Mucosa of rectum (tissue), 2 donors: ENCODE data around the gene RIN3.
A peak's percentile ranks its signal among the peaks of the same experiment; 100 is the strongest.
"Not testable (repeated sequence)": the region's sequence is repeated elsewhere in the genome, so short reads cannot be mapped to it uniquely, and the experiment has no call there.

Source experiments
- H3K27ac ChIP-seq, 2 donors: one replicate each; pipeline ENCODE4 v1.7.0; 2013; ENCODE audit warnings: inconsistent platforms in 2 of 2, low read depth in 2 of 2, low read length in 2 of 2
- H3K27me3 ChIP-seq, 2 donors: one replicate each; pipeline ENCODE4 v1.7.0; 2013; ENCODE audit warnings: low read length in 2 of 2; ENCODE audit not compliant: control insufficient read depth in 2 of 2, insufficient read depth in 2 of 2
- H3K36me3 ChIP-seq, 2 donors: one replicate each; pipeline ENCODE4 v1.7.0; 2013; ENCODE audit warnings: low read length in 2 of 2; ENCODE audit not compliant: control insufficient read depth in 2 of 2, insufficient read depth in 2 of 2
- H3K4me1 ChIP-seq, 2 donors: one replicate each; pipeline ENCODE4 v1.7.0; 2013; ENCODE audit warnings: low read length in 2 of 2, mild to moderate bottlenecking in 1 of 2; ENCODE audit not compliant: control insufficient read depth in 2 of 2, insufficient read depth in 2 of 2
- H3K4me3 ChIP-seq, 2 donors: one replicate each; pipeline ENCODE4 v1.7.0; 2013; ENCODE audit warnings: low read length in 2 of 2
- H3K9ac ChIP-seq, 2 donors: one replicate each; pipeline ENCODE4 v1.7.0; 2013; ENCODE audit warnings: low read length in 2 of 2, low read depth in 1 of 2, mild to moderate bottlenecking in 1 of 2
- H3K9me3 ChIP-seq, 2 donors: one replicate each; pipeline ENCODE4 v1.7.0; 2013; ENCODE audit warnings: low read length in 2 of 2; ENCODE audit not compliant: control insufficient read depth in 2 of 2
- donor health status: healthy.
- donor health status: Normal muscosa, but diverticular disease.

The RIN3 gene

DNA sequence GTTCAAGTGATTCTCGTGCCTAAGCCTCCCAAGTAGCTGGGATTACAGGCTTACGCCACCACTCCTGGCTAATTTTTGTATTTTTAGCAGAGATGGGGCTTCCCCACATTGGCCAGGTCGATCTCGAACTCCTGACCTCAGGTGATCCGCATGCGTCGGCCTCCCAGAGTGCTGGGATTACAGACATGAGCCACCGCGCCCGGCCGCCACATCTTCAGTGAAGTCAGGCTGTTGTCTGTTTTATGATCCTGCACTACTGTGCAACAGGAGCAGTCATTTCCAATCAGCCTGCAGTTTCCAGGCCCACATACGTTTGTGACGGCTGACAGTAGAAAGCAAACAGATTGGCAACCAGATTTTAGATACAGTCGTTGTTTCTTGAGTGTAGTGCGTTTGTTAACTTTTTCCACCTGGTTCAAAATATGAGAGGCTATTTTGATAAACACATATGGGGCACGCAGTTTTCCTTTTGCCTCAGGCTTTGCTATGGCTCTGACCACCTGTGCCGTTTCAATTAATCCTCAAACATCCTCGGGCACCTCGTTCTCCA, 160.1 kb downstream of the RIN3 start:
- peaks cover 23 to 24% of the 10 kb centered on the region in 2 donors for H3K36me3 ChIP-seq
- no peaks in the 10 kb centered on the region for H3K4me1 ChIP-seq
- H3K4me3 ChIP-seq: no peak overlapping the region
- no peaks in the 10 kb centered on the region for H3K27me3 ChIP-seq
- no peaks in the 10 kb centered on the region for H3K9me3 ChIP-seq
- H3K27ac ChIP-seq: no peak overlapping the region
- H3K9ac ChIP-seq: no peak overlapping the region

DNA sequence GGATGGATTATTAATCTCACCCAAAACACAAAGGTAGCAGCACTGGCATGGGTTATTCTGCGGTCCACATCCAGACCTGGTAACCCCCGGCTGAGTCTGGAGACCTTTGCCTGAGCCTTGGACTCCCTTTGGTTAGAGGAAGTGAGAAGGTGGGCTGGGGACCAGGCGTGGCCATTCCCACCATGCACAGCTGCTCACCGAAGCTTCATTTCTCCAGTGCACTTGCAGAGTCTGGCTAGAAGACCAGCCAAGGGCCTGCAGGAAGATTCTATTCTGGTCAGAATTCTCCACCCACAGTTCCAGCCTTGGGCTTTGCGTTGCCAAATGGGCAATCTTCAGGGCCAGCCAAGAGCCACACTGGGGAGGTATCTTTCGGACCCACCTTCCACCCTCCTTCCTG, 161.8 kb downstream of the RIN3 start:
- Histone ChIP-seq H3K27ac (peak overlapping the region in 1 of 2 donors; percentile 48), H3K9ac (no peak overlapping the region)

DNA sequence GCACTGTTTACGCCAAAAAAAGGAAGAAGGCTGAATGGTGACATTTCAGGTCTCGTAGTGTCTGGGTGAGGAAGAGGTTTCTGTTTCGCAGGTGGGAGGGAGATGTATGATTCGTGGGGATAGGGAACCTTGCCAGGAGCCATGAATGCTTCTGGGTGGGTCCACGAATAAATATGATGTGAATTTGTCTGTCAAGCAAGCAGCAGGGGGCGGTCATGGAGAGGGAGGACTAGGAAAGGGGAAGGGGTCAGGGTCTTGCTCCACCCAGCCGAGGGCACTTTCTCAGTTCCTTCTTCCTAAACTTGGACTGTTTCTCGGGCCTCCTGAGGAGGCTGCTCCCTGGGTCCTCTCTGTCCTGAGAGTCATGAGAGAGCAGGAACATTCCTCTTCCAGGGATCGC, 162.4 kb downstream of the RIN3 start:
- Histone ChIP-seq H3K4me3 (peak overlapping the region in 1 of 2 donors; percentile 15), H3K27me3 (no peaks in the 10 kb centered on the region), H3K9ac (no peak overlapping the region), H3K9me3 (no peaks in the 10 kb centered on the region), H3K4me1 (no peaks in the 10 kb centered on the region), H3K36me3 (peaks cover 29 to 34% of the 10 kb centered on the region in 2 donors), H3K27ac (peak overlapping the region in 1 of 2 donors; percentile 48)

More for the DNA sequence above, 161.8 kb downstream of the RIN3 start:
- peaks cover 29 to 34% of the 10 kb centered on the region in 2 donors for H3K36me3 ChIP-seq
- H3K9me3 ChIP-seq: no peaks in the 10 kb centered on the region
- H3K4me3 ChIP-seq: no peak overlapping the region
- H3K4me1 ChIP-seq: no peaks in the 10 kb centered on the region
- no peaks in the 10 kb centered on the region for H3K27me3 ChIP-seq

DNA sequence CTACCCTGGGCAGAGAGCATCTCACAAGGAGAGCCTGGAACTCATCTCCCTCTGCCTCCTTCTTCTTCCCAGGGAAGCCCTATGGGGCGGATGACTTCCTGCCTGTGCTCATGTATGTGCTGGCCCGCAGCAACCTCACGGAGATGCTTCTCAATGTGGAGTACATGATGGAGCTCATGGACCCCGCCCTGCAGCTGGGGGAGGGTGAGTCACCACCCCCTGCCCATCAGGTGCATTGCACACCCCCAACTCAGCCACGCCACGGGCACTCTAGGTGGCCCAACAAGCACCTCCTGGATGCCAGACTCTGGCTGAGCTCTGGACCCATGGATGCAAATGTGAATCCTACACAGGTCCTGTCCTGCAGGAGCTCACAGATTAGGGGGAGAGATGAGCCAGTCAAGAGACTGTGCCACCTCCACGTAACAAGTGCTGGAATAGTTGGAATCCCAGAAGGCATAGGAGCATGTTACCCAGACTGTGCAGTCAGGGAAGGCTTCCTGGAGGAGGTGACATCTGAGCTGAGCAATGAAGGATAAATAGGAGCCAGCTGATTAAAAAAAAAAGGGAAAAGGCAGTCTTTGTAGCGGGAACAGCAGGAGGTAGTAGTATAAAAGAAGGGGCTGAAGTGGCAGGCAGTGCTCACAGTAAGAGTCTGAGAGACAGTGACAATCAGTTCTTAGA, 163.0 kb downstream of the RIN3 start:
- Histone ChIP-seq H3K4me3 (no peak overlapping the region), H3K9me3 (no peaks in the 10 kb centered on the region), H3K4me1 (peaks cover 0 to 5% of the 10 kb centered on the region in 2 donors), H3K27me3 (no peaks in the 10 kb centered on the region), H3K9ac (no peak overlapping the region), H3K36me3 (peaks cover 29 to 34% of the 10 kb centered on the region in 2 donors), H3K27ac (no peak overlapping the region)

DNA sequence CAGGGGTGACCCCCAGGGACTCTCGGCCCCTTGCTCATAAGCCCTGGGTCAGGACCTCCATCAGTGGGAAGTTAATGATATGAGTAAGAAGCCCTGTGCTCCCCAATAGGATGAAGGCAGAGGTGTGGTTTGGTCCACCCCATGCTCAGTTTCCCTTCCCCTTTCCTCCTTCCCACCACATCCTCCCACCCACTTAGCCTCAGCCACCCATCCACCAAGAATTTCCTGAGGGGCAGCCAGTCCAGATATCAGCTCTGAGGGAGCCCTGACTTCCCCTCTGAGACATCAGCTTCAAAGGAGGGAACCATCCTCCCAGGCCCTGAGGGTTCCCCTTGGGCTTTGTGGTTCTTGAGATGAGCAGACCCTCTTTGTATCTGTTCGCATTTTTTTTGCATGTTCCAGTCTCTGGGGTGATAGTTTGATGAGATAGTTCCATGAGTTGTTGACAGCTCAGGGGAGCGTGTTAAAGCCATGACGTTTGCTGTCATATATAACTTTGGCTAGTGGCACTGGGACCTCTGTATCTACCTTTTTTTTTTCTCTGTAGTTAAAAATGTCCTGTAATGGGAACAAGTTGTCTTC, 163.6 kb downstream of the RIN3 start:
- Histone ChIP-seq H3K9me3 (no peaks in the 10 kb centered on the region), H3K9ac (no peak overlapping the region), H3K4me3 (no peak overlapping the region), H3K4me1 (peaks cover 0 to 5% of the 10 kb centered on the region in 2 donors), H3K27ac (no peak overlapping the region), H3K36me3 (peaks cover 31 to 34% of the 10 kb centered on the region in 2 donors), H3K27me3 (no peaks in the 10 kb centered on the region)

DNA sequence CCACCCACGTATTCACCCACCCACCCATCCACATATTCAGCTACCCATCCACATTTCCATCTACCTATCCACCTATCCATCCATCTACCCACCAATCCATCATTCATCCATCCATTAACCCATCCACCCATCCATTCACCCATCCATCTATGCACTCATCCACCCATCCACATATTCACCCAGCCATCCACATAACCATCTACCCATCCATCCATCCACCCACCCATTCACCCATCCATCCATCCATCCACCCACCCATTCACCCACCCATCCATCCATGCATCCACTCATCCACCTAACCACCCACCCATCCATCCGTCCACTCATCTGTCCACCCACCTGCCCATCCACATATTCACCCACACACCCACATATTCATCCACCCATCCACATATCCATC, 164.4 kb downstream of the RIN3 start:
- no peaks in the 10 kb centered on the region for H3K9me3 ChIP-seq
- no peak overlapping the region for H3K27ac ChIP-seq
- H3K4me3 ChIP-seq: no peak overlapping the region
- peaks cover 34 to 36% of the 10 kb centered on the region in 2 donors for H3K36me3 ChIP-seq
- peaks cover 0 to 5% of the 10 kb centered on the region in 2 donors for H3K4me1 ChIP-seq
- no peak overlapping the region for H3K9ac ChIP-seq
- H3K27me3 ChIP-seq: no peaks in the 10 kb centered on the region

DNA sequence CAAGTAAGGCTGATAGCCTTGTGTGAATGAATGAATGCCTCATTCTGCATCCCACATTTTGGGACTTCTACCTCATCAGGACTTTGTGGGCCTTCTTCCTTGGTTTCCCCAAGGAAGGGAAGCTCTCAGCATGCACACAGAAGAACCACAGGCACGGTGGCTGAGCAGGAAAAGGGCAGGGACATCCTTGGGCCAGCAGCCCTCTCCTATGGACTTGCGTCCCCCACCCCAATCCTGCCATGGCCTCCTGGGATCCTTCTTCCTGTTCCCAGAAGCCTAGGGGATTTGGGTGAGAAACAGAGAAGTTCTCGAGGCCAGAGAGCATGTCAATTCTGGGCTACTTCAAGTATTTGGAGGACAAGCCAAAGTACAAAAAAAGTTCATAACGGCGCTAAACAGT, 165.2 kb downstream of the RIN3 start:
- peaks cover 34 to 37% of the 10 kb centered on the region in 2 donors for H3K36me3 ChIP-seq
- H3K27ac ChIP-seq: no peak overlapping the region
- no peak overlapping the region for H3K9ac ChIP-seq
- peaks cover 0 to 5% of the 10 kb centered on the region in 2 donors for H3K4me1 ChIP-seq
- H3K4me3 ChIP-seq: no peak overlapping the region
- no peaks in the 10 kb centered on the region for H3K9me3 ChIP-seq
- no peaks in the 10 kb centered on the region for H3K27me3 ChIP-seq

DNA sequence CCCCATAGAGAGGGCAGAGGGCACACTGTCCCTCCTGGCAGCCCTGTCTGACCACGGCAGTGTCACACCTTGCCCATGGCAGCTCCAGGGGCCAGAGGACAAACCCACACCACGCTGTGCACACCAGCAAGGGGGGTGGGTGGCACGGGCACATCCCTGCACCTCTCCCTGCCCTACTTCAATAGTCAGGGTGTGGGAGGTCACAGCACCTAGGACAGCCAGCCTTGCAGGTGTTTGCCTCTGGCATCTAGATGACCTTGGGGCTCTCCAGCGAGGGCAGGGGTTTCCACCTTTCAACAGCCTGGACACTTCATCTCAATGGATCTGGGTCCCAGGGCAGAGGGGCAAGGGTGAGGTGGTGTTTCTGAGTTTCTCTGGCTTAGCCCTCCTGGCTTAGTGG, 165.7 kb downstream of the RIN3 start:
- Histone ChIP-seq H3K4me3 (no peak overlapping the region), H3K9ac (no peak overlapping the region), H3K36me3 (peaks cover 34 to 39% of the 10 kb centered on the region in 2 donors), H3K9me3 (no peaks in the 10 kb centered on the region), H3K27ac (no peak overlapping the region), H3K27me3 (no peaks in the 10 kb centered on the region), H3K4me1 (peaks cover 0 to 5% of the 10 kb centered on the region in 2 donors)

DNA sequence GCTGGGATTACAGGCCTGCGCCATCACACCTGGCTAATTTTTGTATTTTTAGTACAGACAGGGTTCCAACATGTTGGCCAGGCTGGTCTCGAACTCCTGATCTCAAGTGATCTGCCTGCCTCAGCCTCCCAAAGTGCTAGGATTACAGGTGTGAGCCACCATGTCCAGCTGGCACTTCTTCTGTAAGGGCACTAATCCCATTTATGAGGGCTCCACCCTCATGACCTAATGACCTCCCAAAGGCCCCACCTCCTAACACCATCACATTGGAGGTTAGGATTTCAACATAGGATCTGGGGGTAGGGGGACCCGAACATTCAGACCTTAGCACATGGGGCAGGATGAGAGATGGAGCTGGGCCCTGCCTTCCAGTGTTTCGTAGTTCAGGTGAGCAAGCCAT, 166.7 kb downstream of the RIN3 start:
- H3K9ac ChIP-seq, H3K27ac ChIP-seq, H3K4me1 ChIP-seq, H3K27me3 ChIP-seq, H3K4me3 ChIP-seq, H3K9me3 ChIP-seq: not testable (repeated sequence)
- H3K36me3 ChIP-seq: peaks cover 37 to 40% of the 10 kb centered on the region in 2 donors

DNA sequence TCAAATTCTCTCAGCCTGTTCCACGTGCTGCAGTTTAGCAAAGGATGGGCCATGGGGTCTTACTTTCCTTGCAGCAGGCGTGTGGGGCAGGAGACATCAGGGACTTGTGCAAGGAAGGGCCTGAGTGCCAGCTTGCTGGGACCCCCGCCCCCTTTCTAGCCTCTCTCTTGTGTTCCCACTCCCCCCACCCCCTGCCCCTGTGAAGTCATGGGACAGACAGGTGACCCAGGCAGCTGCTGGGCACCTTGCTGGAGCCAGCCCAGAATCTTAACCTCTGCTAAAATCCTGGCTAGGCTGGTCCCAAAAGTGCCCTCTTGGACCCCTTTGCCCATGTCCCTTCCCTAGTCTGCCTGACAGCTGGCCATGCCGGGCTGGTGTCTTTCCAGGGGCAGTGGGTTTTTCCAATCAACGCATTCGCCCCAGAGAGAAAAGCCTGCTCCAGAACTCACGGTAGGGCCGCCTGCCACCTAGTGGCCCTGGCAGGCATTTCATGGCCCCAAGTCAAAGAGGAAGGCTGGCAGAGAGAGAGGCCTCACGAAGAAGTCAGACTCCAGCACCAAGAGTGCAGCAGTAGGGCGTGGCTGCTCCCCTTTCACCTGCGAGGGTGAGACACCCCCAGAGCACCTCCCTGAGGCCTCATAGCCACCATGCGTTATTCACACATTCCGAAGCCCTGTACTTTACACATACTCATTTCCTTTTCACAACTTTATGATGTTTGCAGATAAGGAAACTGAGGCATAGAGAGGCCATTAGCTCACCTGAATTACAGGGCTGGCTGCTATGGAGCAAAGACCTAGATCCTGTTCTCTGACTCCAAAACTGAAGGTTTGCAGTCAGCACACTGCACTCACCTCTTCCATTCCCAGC, 167.4 kb downstream of the RIN3 start:
- Histone ChIP-seq H3K9ac (peak overlapping the region in 1 of 2 donors; percentile 36), H3K4me3 (no peak overlapping the region)

More for the DNA sequence above, 167.4 kb downstream of the RIN3 start:
- Histone ChIP-seq H3K27me3 (no peaks in the 10 kb centered on the region), H3K27ac (no peak overlapping the region), H3K36me3 (peaks cover 39 to 43% of the 10 kb centered on the region in 2 donors), H3K9me3 (no peaks in the 10 kb centered on the region), H3K4me1 (peaks cover 0 to 5% of the 10 kb centered on the region in 2 donors)
